HepG2 (cell line): ENCODE measurements around the gene ARHGAP5. TPM values are rescaled to one million over a fixed set of nuclear protein-coding genes. Genes with fewer than 3 reads are reported as not detected.

Experiments used
- MXI1 ChIP-seq: IDR thresholded peaks from 3 replicates; pipeline ENCODE4 v1.6.1; 2012; ENCODE audit warnings: low read depth, low read length, inconsistent platforms, borderline replicate concordance
- NRL ChIP-seq: sonication (generic); formaldehyde crosslinking; IDR thresholded peaks from 2 replicates; pipeline ENCODE4 v1.5.0; 2020; ENCODE audit warnings: missing genetic modification reagents, mild to moderate bottlenecking, moderate library complexity, borderline replicate concordance
- YEATS4 ChIP-seq: sonication (generic); formaldehyde crosslinking; IDR thresholded peaks from 2 replicates; pipeline ENCODE4 v1.4.0; 2020; ENCODE audit warnings: missing genetic modification reagents, borderline replicate concordance
- ZBTB8A ChIP-seq: sonication (generic); formaldehyde crosslinking; IDR thresholded peaks from 2 replicates; pipeline ENCODE4 v1.4.0; 2020; ENCODE audit warnings: mild to moderate bottlenecking, low read depth, missing genetic modification reagents, borderline replicate concordance
- ZMAT5 ChIP-seq: sonication (generic); formaldehyde crosslinking; IDR thresholded peaks from 2 replicates; pipeline ENCODE4 v1.5.0; 2020; ENCODE audit warnings: mild to moderate bottlenecking, low read depth, missing genetic modification reagents, borderline replicate concordance
- ZNF138 ChIP-seq: sonication (generic); formaldehyde crosslinking; IDR thresholded peaks from 2 replicates; pipeline ENCODE4 v1.5.0; 2020; ENCODE audit warnings: mild to moderate bottlenecking, low read depth, missing genetic modification reagents
- ZNF275 ChIP-seq: sonication (generic); formaldehyde crosslinking; IDR thresholded peaks from 2 replicates; pipeline ENCODE4 v1.8.0; 2022; ENCODE audit warnings: missing genetic modification reagents, mild to moderate bottlenecking, inconsistent platforms, borderline replicate concordance
- ZNF280D ChIP-seq: sonication (generic); formaldehyde crosslinking; IDR thresholded peaks from 2 replicates; pipeline ENCODE4 v1.5.1; 2020; ENCODE audit warnings: mild to moderate bottlenecking, missing genetic modification reagents
- ZNF33A ChIP-seq: sonication (generic); formaldehyde crosslinking; IDR thresholded peaks from 2 replicates; pipeline ENCODE4 v1.5.1; 2020; ENCODE audit warnings: missing genetic modification reagents, mild to moderate bottlenecking, moderate library complexity, borderline replicate concordance
- ZNF501 ChIP-seq: sonication (generic); formaldehyde crosslinking; IDR thresholded peaks from 2 replicates; pipeline ENCODE4 v1.5.1; 2020; ENCODE audit warnings: mild to moderate bottlenecking, moderate library complexity, missing genetic modification reagents
- ZNF503 ChIP-seq: sonication (generic); formaldehyde crosslinking; IDR thresholded peaks from 2 replicates; pipeline ENCODE4 v1.4.0; 2020; ENCODE audit warnings: missing genetic modification reagents
- ZNF572 ChIP-seq: sonication (generic); formaldehyde crosslinking; IDR thresholded peaks from 2 replicates; pipeline ENCODE4 v1.5.1; 2020; ENCODE audit warnings: mild to moderate bottlenecking, missing genetic modification reagents
- ZNF75D ChIP-seq: sonication (generic); formaldehyde crosslinking; IDR thresholded peaks from 2 replicates; pipeline ENCODE4 v1.8.1; 2023; ENCODE audit warnings: missing genetic modification reagents, mild to moderate bottlenecking, borderline replicate concordance
- ZNF83 ChIP-seq: sonication (generic); formaldehyde crosslinking; IDR thresholded peaks from 2 replicates; pipeline ENCODE4 v1.4.0; 2020; ENCODE audit warnings: missing genetic modification reagents, mild to moderate bottlenecking, borderline replicate concordance
- ZSCAN5A ChIP-seq: sonication (generic); formaldehyde crosslinking; IDR thresholded peaks from 2 replicates; pipeline ENCODE4 v1.8.0; 2022; ENCODE audit warnings: mild to moderate bottlenecking, missing genetic modification reagents, borderline replicate concordance
- polyA plus RNA-seq, 8 experiments: library from polyadenylated mRNA; depleted of rRNA in 3 of 8; stranded (reverse) in 7 of 8; unstranded in 1 of 8; fragments of >200 nt; fragmentation: Illumina TruSeq in 4 of 8; extraction: Trizol in 4 of 8; gene quantifications; 2 replicates each; pipeline versions ENCODE4 v1.2.1 to v1.2.3, GENCODE V29; 2011 to 2016; ENCODE audit warnings: low read depth in 4 of 8, missing spikeins in 1 of 8, mixed read lengths in 1 of 8; ENCODE audit not compliant: insufficient read depth in 1 of 8
- total RNA-seq, 5 experiments: library from RNA; depleted of rRNA; stranded (reverse); fragments of >200 nt; fragmentation: Illumina TruSeq; extraction: Trizol; gene quantifications; 2 replicates each; pipeline ENCODE4 v1.2.3, GENCODE V29; 2016; ENCODE audit warnings: low read depth in 1 of 5

ARHGAP5 gene
- total and polyA plus RNA-seq, 2 of the 13 experiments (the other 11 are each of a cell fraction or from before 2014, with no cell fraction given): 33.7 to 144 TPM

- TF ChIP-seq ZNF501 (CRISPR knock-in tag): peak; percentile 96
- TF ChIP-seq ZNF275 (CRISPR knock-in tag): no peak
- no peak; the same call in 1 of the 2 replicates for TF ChIP-seq ZBTB8A (CRISPR knock-in tag)
- no peak; the same call in 1 of the 3 replicates for TF ChIP-seq MXI1
- TF ChIP-seq ZNF572 (CRISPR knock-in tag): no peak; the same call in 1 of the 2 replicates
- TF ChIP-seq ZSCAN5A (CRISPR knock-in tag): no peak
- no peak for TF ChIP-seq ZNF33A (CRISPR knock-in tag)
- TF ChIP-seq ZNF280D: peak; percentile 65; the same call in 1 of the 2 replicates
- no peak for TF ChIP-seq ZNF75D (CRISPR knock-in tag)
- no peak for TF ChIP-seq YEATS4
- TF ChIP-seq ZNF138 (CRISPR knock-in tag): no peak
- TF ChIP-seq ZMAT5 (CRISPR knock-in tag): no peak
- TF ChIP-seq NRL (CRISPR knock-in tag): no peak
- TF ChIP-seq ZNF83 (CRISPR knock-in tag): no peak; the same call in 1 of the 2 replicates
- TF ChIP-seq ZNF503 (CRISPR knock-in tag): peak; percentile 20; the same call in 1 of the 2 replicates
These were observed 124.8 kb downstream of the ARHGAP5 start, which contains the start of gene RNU6-7 (continued) for GRCh38 chr14:32201816-32202490.
